HG02884 (cell line): ENCODE measurements around the gene UCK2.

Experiments
- ATAC-seq: cut with Tn5 transposase; IDR thresholded peaks from one replicate; pipeline ENCODE4 v1.9.1; 2021; ENCODE audit warnings: mild to moderate bottlenecking, moderate library complexity; ENCODE audit not compliant: unreplicated experiment

UCK2 gene

GRCh38 chr1:165928075-165928731, 100.8 kb downstream of the UCK2 start:
- peak; percentile 39 for ATAC-seq

GRCh38 chr1:165930961-165931360, 103.5 kb downstream of the UCK2 start:
- ATAC-seq = no peak

- no peak for ATAC-seq
These were observed 106.2 kb downstream of the UCK2 start for GRCh38 chr1:165933446-165934170.

GRCh38 chr1:165936542-165936941, 109.1 kb downstream of the UCK2 start:
- ATAC-seq = no peak

GRCh38 chr1:165937829-165938228, 110.4 kb downstream of the UCK2 start:
- ATAC-seq = no peak

- ATAC-seq = no peak
These were observed 111.4 kb downstream of the UCK2 start for GRCh38 chr1:165938844-165939243.

- ATAC-seq = no peak
These were observed 114.1 kb downstream of the UCK2 start for GRCh38 chr1:165941531-165941930.

- ATAC-seq = no peak
These were observed 114.6 kb downstream of the UCK2 start for GRCh38 chr1:165942062-165942461.

- peak; percentile 63 for ATAC-seq
These were observed 115.6 kb downstream of the UCK2 start for GRCh38 chr1:165942927-165943597.

GRCh38 chr1:165945911-165946310, 118.5 kb downstream of the UCK2 start:
- no peak for ATAC-seq

GRCh38 chr1:165947797-165948455, 120.5 kb downstream of the UCK2 start:
- ATAC-seq = no peak

GRCh38 chr1:165949335-165950130, 122.1 kb downstream of the UCK2 start:
- no peak for ATAC-seq

GRCh38 chr1:165954940-165955339, 127.5 kb downstream of the UCK2 start:
- ATAC-seq = no peak

- no peak for ATAC-seq
These were observed 130.9 kb downstream of the UCK2 start for GRCh38 chr1:165958306-165958705.

GRCh38 chr1:165960136-165960535, 132.7 kb downstream of the UCK2 start:
- ATAC-seq = no peak

- no peak for ATAC-seq
These were observed 133.5 kb downstream of the UCK2 start for GRCh38 chr1:165960881-165961280.
